SW480 (cell line): ENCODE measurements around the gene EPSTI1.
A peak's percentile ranks its signal among the peaks of the same experiment; 100 is the strongest.
"Not testable (repeated sequence)": the region's sequence is repeated elsewhere in the genome, so short reads cannot be mapped to it uniquely, and the experiment has no call there.

ENCODE experiments used
- DNase-seq: peaks from one replicate; pipeline ENCODE4 v3.0.0-alpha.2; 2016; ENCODE audit warnings: low spot score

The EPSTI1 gene

GRCh38 chr13:43005460-43006236, 13.6 kb upstream of the EPSTI1 start:
- no peak for DNase-seq

- DNase-seq = no peak
Measured at GRCh38 chr13:43003729-43004128, 11.7 kb upstream of the EPSTI1 start.

GRCh38 chr13:43003010-43003409, 11.0 kb upstream of the EPSTI1 start:
- DNase-seq = no peak

- no peak for DNase-seq
Measured at GRCh38 chr13:43002021-43002420, 10.0 kb upstream of the EPSTI1 start.

- DNase-seq = no peak
Measured at GRCh38 chr13:43000676-43001075, 8.6 kb upstream of the EPSTI1 start.

DNA sequence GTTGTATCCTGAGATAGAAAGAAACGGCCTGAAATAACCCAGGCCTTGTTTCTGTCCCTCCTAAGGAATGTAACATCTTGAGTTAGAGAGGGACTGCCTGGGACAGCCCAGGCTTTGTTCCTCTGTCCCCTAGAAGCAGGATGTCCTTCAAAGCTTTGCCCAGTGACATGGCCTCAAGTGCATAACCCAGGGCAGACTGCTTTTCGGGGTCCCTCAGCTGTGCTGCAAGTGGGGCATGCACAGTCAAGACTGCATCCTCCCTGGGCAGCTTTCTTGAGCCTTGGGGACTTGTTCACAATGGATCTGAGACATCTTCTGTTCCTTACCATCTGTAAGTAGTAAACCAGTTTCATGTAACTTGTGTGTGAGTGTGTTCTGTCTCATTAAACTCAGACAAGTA, 7.5 kb upstream of the EPSTI1 start:
- DNase-seq = no peak

GRCh38 chr13:42997381-42997780, 5.3 kb upstream of the EPSTI1 start:
- DNase-seq = no peak

DNA sequence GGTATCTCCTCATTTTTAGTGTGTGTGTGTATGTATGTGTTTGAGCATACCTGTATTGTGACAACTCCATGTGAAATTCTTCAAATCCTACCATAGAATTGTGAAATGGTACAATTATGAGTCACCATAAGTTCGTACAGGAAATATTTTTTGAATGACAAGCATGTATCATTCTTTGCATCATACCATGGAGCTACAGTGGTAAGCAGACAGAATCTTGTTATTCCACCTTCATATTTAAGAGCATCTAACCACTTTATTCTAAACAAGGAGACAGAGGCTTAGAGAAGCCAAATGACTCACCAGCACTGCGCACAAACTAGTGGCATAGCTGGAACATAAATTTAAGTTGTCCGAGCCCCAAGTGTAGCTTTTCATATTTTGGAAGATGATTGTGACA, 4.5 kb upstream of the EPSTI1 start:
- DNase-seq = peak; percentile 88

- no peak for DNase-seq
Measured at GRCh38 chr13:42994878-42995277, 2.8 kb upstream of the EPSTI1 start.

- no peak for DNase-seq
Measured at GRCh38 chr13:42992764-42993122, 702 bp upstream of the EPSTI1 start.

GRCh38 chr13:42991233-42991897, 676 bp downstream of the EPSTI1 start:
- DNase-seq = not testable (repeated sequence)

DNA sequence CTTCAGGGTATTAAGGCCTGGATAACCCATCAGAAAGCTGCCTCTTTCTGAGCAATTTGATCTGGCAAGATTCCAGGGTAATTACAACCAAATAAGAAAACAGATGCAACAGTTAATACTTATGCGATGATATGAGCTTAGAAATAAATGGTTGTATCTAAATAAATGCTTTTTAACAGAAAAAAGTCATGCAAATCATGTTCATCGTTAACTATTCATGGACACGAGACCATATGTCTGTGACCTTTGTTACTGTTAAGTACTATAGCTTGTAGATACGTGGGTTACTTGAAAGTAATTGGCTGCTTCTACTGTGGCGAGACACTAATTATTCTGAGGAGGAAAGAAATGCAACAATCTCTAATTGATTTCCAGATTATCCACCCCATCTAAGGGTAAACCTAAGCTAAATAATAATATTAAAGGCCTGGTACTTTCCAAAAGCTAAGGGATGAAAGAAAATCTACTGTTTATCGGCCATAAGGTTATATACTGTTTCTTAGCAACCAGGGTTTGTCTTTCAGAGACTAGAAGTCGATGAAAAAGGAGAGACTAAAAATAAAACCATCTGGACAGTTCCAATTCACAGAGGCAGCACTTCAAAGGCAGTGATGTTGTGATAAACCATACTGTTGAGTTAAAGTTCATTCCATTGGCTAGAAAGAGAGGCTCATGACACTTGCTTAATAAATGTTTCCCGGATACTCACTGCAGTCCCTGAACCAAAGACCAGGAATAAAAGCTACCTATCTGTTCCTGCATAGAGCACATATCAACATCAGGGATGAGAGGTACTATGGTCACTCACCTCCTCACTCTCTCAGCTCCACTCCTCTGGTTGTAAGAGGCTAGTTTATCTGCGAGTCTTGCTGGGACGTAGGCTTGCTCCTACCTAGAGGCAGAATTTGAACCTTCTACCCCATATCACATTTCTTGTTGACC, 1.5 kb downstream of the EPSTI1 start:
- peak; percentile 8 for DNase-seq

DNA sequence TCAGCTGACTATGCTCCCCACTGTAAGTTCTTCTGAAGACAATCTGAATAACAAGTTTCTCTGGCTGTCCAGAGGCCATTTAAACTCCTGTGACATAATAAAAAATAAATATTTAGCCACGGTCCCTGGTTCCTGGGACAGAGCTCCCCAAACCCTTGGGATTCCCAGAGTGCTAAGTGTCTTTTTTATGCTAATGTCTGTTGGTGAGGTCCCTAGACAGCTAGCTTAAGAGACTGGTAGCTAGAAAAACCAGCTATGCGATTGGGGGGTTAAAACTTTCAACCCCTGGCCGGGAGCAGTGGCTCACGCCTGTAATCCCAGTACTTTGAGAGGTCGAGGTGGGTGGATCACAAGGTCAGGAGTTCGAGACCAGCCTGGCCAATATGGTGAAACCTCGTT, 5.9 kb downstream of the EPSTI1 start:
- DNase-seq = no peak

DNA sequence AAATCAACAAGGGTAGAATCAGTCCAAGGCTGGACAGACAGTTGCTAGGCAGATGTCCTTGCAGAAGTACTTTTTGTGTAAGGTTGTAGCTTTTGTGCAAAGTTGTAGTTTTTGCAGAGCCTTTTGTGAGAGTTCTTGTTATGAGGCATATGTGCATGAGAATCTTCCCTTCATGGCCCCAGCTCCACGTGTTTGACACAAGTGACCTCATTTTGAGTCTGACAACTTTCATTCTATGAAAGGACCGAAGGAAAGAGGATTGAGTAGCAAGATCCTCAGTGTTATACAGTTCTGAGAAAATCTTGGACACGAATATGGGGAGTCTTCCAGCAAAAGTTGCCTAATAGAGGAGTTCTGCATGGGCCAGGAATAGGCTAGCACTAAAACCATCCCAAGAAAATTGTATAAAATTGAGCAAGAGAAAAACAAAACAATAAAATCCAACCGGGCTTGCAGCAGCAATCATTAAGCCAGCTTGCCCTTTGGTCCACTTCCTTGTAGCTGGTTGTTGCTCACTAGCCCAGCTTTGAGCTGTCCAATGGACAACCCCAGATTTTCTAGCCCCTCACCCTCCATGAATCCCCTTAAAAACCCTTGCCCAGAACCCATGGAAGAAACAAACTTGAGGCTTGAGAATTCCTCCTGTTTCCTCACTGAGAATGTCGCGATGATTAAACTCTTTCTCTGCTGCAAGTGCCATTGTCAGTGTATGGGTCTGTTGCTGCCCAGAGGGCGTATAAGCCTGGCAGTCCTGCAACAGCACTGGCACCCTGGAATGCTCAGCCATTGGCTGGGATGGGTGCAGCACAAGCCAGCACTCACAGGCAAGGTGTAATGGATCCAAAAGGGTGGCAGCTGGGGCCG, 6.5 kb downstream of the EPSTI1 start:
- DNase-seq = no peak

GRCh38 chr13:42984691-42985090, 7.3 kb downstream of the EPSTI1 start:
- DNase-seq = no peak

- no peak for DNase-seq
Measured at GRCh38 chr13:42984026-42984425, 8.0 kb downstream of the EPSTI1 start.

- no peak for DNase-seq
Measured at GRCh38 chr13:42981853-42982252, 10.2 kb downstream of the EPSTI1 start.

DNA sequence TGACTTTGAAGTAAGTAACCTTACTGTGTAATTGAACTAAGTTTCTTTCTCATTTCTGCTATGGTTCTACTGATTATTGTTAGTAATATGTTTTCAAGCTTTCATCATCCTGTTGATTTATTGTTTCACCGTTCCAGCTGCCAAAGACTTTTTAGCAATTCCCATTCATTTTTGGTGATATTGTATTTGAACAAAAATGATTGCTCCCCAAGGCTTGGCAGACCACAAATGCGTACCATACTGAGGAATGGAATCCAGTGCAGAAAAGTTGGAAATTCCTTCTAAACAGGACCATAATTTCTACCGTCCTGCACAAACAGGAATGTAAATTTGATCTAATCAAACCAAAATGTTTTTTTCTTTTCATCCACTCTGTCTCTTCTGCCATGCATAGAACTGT, 10.7 kb downstream of the EPSTI1 start:
- DNase-seq = no peak

GRCh38 chr13:42977219-42977659, 14.8 kb downstream of the EPSTI1 start:
- no peak for DNase-seq

DNA sequence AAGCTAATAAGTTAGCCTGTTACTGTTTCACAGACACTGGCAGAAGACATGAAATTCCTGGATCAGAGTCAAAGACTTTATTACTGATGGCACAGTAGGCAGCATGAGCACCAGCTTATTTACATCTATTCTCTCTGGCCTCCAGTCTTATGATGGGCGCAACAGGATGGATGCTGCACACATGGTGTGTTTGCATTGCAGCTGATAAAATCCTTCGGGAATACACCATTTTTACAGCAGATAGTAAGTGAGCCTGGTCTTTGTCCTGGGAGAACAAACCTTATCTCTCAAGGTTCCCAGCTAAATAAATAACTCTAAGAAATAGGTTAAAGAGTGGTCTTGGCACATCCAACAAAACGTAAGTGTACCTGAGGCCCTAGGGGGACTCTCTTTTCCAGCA, 16.0 kb downstream of the EPSTI1 start:
- no peak for DNase-seq

GRCh38 chr13:42973581-42973980, 18.5 kb downstream of the EPSTI1 start:
- DNase-seq = no peak
